GM12891 (cell line): ENCODE data around the gene SRGAP1.

Experiments
- PAX5 ChIP-seq: IDR thresholded peaks from 2 replicates; pipeline ENCODE4 v1.6.1; 2011; ENCODE audit warnings: low read length, moderate library complexity, mild to moderate bottlenecking; ENCODE audit not compliant: insufficient read depth, severe bottlenecking
- POLR2A ChIP-seq: IDR thresholded peaks from 2 replicates; pipeline ENCODE4 v1.6.1; 2011; ENCODE audit warnings: low read depth, low read length, control low read depth
- SPI1 ChIP-seq: IDR thresholded peaks from 2 replicates; pipeline ENCODE4 v1.6.1; 2011; ENCODE audit warnings: low read depth, low read length, control low read depth
- TAF1 ChIP-seq: IDR thresholded peaks from 2 replicates; pipeline ENCODE4 v1.6.1; 2011; ENCODE audit warnings: low read depth, low read length, control low read depth

GRCh38 chr12:64009321-64010068 is 165.0 kb downstream of the SRGAP1 start:
- TF ChIP-seq SPI1: no peak
- no peak for TF ChIP-seq POLR2A
- TF ChIP-seq TAF1: no peak
- TF ChIP-seq PAX5: no peak
